SU-DHL-6 (cell line): ENCODE results near the gene DLX5.

Source experiments
- H2AFZ ChIP-seq: fragments of 200-600 bp; sonication (generic); 2 replicates; pipeline ENCODE4 v1.6.1; 2014; ENCODE audit warnings: low read depth, mild to moderate bottlenecking, moderate library complexity, mixed read lengths, antibody characterized with exemption, low read length; ENCODE audit not compliant: severe bottlenecking
- H3F3A ChIP-seq: fragments of 200-600 bp; shearing (Covaris generic); 2 replicates; pipeline ENCODE4 v1.6.0; 2016; ENCODE audit warnings: antibody characterized with exemption, mild to moderate bottlenecking; ENCODE audit not compliant: insufficient read depth
- H3K27ac ChIP-seq: fragments of 200-600 bp; sonication (generic); 2 replicates; pipeline ENCODE4 v1.5.1; 2016; ENCODE audit warnings: low read depth, mild to moderate bottlenecking, low read length, moderate library complexity, mixed read lengths
- H3K27me3 ChIP-seq: fragments of 200-600 bp; sonication (generic), shearing (Covaris generic); 2 replicates; pipeline ENCODE4 v1.6.0; 2014; ENCODE audit warnings: mild to moderate bottlenecking, low read length
- H3K36me3 ChIP-seq: fragments of 200-600 bp; sonication (generic); 2 replicates; pipeline ENCODE4 v1.6.1; 2014; ENCODE audit warnings: mild to moderate bottlenecking, low read length, mixed read lengths
- H3K4me2 ChIP-seq: fragments of 300-600, 200-600 bp; shearing (Covaris generic), sonication (generic); 2 replicates; pipeline ENCODE4 v1.6.0; 2014; ENCODE audit warnings: low read length, low read depth, mild to moderate bottlenecking; ENCODE audit not compliant: poor library complexity, severe bottlenecking
- H3K4me3 ChIP-seq: fragments of 200-600 bp; sonication (generic); 2 replicates; pipeline ENCODE4 v1.5.1; 2014; ENCODE audit warnings: antibody characterized with exemption, low read length, mild to moderate bottlenecking, mixed read lengths; ENCODE audit not compliant: insufficient read depth, poor library complexity, severe bottlenecking
- H3K79me2 ChIP-seq: fragments of 200-600 bp; sonication (generic); 2 replicates; pipeline ENCODE4 v1.6.1; 2014; ENCODE audit warnings: mild to moderate bottlenecking, low read length, moderate library complexity; ENCODE audit not compliant: insufficient read depth
- H3K9ac ChIP-seq: fragments of 200-600 bp; sonication (generic); 2 replicates; pipeline ENCODE4 v1.7.0; 2014; ENCODE audit warnings: mild to moderate bottlenecking, low read length
- H3K9me2 ChIP-seq: fragments of 200-600 bp; sonication (generic); replicated peaks from 2 replicates; pipeline ENCODE4 v1.6.1; 2014; ENCODE audit warnings: low read length; ENCODE audit not compliant: insufficient read depth
- H3K9me3 ChIP-seq: fragments of 200-600 bp; sonication (generic); 2 replicates; pipeline ENCODE4 v1.6.1; 2014; ENCODE audit warnings: low read length, mixed read lengths; ENCODE audit not compliant: insufficient read depth
- H4K20me1 ChIP-seq: fragments of 200-600 bp; sonication (generic); 2 replicates; pipeline ENCODE4 v1.6.1; 2014; ENCODE audit warnings: low read depth, mild to moderate bottlenecking, antibody characterized with exemption, low read length, moderate library complexity, mixed read lengths
- EZH2phosphoT487 ChIP-seq: fragments of 200-600 bp; sonication (generic), shearing (Covaris generic); conservative IDR thresholded peaks from 2 replicates; pipeline ENCODE4 v1.6.1; 2018; ENCODE audit warnings: mild to moderate bottlenecking, antibody characterized with exemption, low read length, moderate library complexity, mixed read lengths
- TF ChIP-seq, protein P1 (sequence below): fragments of 200-600 bp; sonication (generic); IDR thresholded peaks from one replicate; pipeline ENCODE4 v1.5.1; 2017; ENCODE audit warnings: antibody characterized with exemption, mild to moderate bottlenecking, low read length, moderate library complexity; ENCODE audit not compliant: insufficient read depth, poor library complexity, severe bottlenecking

The DLX5 gene

DNA sequence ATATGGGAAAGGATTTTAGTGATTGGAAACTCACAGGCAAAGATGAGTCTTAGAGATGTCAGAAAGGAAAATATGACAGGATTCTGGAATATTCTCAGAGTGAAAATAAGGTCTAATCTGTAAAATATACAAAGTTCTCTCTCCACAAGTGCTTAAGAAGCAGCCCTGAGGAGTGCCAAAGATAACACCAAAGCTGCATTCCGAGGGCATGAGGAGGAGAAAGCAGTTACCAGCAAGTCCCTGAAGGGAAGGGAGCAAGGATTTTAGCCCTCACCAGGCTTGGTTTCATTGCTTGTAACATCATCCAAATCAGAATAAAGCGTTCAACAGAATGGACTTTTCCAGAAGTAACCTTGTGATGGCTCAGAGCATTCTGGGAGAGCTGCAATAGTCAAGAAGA, 50.6 kb downstream of the DLX5 start:
- no peaks in the 10 kb centered on the region for H3F3A ChIP-seq
- no peak for TF ChIP-seq EZH2phosphoT487
- TF ChIP-seq, protein P1, sequence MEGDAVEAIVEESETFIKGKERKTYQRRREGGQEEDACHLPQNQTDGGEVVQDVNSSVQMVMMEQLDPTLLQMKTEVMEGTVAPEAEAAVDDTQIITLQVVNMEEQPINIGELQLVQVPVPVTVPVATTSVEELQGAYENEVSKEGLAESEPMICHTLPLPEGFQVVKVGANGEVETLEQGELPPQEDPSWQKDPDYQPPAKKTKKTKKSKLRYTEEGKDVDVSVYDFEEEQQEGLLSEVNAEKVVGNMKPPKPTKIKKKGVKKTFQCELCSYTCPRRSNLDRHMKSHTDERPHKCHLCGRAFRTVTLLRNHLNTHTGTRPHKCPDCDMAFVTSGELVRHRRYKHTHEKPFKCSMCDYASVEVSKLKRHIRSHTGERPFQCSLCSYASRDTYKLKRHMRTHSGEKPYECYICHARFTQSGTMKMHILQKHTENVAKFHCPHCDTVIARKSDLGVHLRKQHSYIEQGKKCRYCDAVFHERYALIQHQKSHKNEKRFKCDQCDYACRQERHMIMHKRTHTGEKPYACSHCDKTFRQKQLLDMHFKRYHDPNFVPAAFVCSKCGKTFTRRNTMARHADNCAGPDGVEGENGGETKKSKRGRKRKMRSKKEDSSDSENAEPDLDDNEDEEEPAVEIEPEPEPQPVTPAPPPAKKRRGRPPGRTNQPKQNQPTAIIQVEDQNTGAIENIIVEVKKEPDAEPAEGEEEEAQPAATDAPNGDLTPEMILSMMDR = no peak

DNA sequence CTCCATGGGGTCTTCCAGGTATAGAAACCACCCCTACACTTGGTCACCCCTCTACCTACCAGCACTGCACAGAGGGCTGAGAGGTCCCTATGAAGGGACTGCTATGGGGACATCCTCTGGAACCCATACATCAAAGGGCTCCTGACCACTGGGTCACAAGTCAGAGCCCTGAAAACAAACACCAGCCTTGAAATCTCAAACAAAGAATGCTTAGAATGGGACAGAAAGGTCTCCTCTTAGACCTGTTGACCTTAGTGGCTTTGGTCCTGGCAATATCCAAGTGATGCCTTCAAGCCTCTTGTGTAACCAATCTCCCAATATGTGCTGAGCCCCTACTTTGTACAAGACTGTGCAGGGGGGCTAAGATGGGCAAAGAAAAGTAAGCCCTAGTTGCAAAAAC, 53.9 kb downstream of the DLX5 start:
- Histone ChIP-seq H3K9me3 (no peaks in the 10 kb centered on the region), H3K27ac (no peak overlapping the region), H3K79me2 (no peaks in the 10 kb centered on the region), H2AFZ (no peak overlapping the region), H3K9me2 (no peaks in the 10 kb centered on the region), H3K36me3 (no peaks in the 10 kb centered on the region), H3F3A (no peaks in the 10 kb centered on the region), H3K27me3 (0 out of 2 replicates have a peak, but pooled peaks cover 4% of the 10 kb centered on the region), H4K20me1 (no peaks in the 10 kb centered on the region), H3K9ac (no peak overlapping the region), H3K4me2 (no peak overlapping the region), H3K4me3 (no peak overlapping the region)
- TF ChIP-seq EZH2phosphoT487 = no peak
- TF ChIP-seq, protein P1 = no peak

More for the DNA sequence above, 50.6 kb downstream of the DLX5 start:
- Histone ChIP-seq H3K27me3 (no peaks in the 10 kb centered on the region), H2AFZ (no peak overlapping the region), H3K27ac (no peak overlapping the region), H3K9me2 (no peaks in the 10 kb centered on the region), H3K9ac (no peak overlapping the region), H3K9me3 (no peaks in the 10 kb centered on the region), H3K4me3 (no peak overlapping the region), H4K20me1 (no peaks in the 10 kb centered on the region), H3K79me2 (no peaks in the 10 kb centered on the region), H3K4me2 (no peak overlapping the region), H3K36me3 (no peaks in the 10 kb centered on the region)
